Measurements from ENCODE around the gene MCC. TPM values are rescaled to one million over a fixed set of nuclear protein-coding genes. Genes with fewer than 3 reads are reported as not detected.

Gene MCC
- total RNA-seq, 2 donors from 2014 or later: 7.5 to 9.9 TPM

DNA sequence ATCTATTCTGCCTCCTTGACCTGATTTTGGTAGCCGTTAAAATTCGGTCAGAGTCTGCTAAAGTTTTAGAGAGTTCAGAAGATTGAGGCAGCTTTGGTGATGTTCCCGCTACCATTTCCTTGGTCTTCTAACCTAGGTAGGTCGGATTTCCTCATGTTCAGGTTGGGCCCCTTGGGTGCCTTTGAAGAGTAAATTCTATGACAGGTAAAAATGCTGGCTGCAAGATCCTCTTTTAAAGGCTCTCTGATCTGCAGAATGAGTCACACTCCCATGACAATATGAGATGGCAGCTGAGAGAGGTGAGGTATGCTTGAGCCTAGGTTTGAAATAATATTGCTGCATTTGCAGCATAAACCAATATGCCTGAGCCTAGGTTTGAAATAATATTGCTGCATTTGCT is 252.4 kb downstream of the MCC start:
- Histone ChIP-seq H3K4me1 (no peaks in the 10 kb centered on the region), H3K27me3 (no peaks in the 10 kb centered on the region), H3K27ac (no peak overlapping the region), H3K36me3 (replicated peaks in 1 of 2; ENCODE audit: insufficient read depth in 1 of 2, low read depth in 2 of 2) (no peaks in the 10 kb centered on the region), H3K9me3 (no peaks in the 10 kb centered on the region), H3K4me3 (no peak overlapping the region)
- 88 to 89% methylated on average over 4 of the region's 4 CpGs for WGBS, 2 donors
- TF ChIP-seq, protein P1, sequence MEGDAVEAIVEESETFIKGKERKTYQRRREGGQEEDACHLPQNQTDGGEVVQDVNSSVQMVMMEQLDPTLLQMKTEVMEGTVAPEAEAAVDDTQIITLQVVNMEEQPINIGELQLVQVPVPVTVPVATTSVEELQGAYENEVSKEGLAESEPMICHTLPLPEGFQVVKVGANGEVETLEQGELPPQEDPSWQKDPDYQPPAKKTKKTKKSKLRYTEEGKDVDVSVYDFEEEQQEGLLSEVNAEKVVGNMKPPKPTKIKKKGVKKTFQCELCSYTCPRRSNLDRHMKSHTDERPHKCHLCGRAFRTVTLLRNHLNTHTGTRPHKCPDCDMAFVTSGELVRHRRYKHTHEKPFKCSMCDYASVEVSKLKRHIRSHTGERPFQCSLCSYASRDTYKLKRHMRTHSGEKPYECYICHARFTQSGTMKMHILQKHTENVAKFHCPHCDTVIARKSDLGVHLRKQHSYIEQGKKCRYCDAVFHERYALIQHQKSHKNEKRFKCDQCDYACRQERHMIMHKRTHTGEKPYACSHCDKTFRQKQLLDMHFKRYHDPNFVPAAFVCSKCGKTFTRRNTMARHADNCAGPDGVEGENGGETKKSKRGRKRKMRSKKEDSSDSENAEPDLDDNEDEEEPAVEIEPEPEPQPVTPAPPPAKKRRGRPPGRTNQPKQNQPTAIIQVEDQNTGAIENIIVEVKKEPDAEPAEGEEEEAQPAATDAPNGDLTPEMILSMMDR (IDR thresholded peaks at IDR 0.05): no peak
- no peak for TF ChIP-seq POLR2A (IDR thresholded peaks at IDR 0.05)
- intact Hi-C loops (cut with DNase I): no loop called here
- no peak for ATAC-seq
- DNase-seq: no peak

DNA sequence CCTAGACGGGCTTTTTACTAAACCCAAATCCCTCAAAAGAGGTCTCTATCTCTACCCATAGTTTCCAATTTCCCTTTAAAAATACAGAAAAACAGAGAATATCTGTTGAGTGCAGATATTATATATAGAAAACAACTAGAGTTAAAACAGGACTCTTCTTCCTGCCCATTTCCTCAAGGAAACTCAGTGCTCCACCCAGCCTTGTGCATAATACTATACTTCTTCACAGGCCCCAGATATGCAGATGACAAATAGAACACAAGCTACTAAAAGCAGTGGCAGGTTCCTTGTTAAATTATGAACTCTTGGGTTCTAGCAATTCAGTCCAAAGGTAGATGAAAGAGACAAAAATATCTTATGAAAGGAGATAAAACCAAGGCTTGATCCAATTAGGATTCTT is 253.7 kb downstream of the MCC start:
- Histone ChIP-seq H3K4me1 (no peaks in the 10 kb centered on the region), H3K27me3 (no peaks in the 10 kb centered on the region), H3K4me3 (no peak overlapping the region), H3K36me3 (replicated peaks in 1 of 2; ENCODE audit: insufficient read depth in 1 of 2, low read depth in 2 of 2) (no peaks in the 10 kb centered on the region), H3K9me3 (no peaks in the 10 kb centered on the region), H3K27ac (no peak overlapping the region)
- TF ChIP-seq, protein P1 (IDR thresholded peaks at IDR 0.05): no peak
- TF ChIP-seq POLR2A (IDR thresholded peaks at IDR 0.05): no peak
- WGBS, 2 donors: 50 to 71% methylated on average over 1 of the region's 1 CpG
- ATAC-seq: no peak
- no peak for DNase-seq
- intact Hi-C loops (cut with DNase I): no loop called here

DNA sequence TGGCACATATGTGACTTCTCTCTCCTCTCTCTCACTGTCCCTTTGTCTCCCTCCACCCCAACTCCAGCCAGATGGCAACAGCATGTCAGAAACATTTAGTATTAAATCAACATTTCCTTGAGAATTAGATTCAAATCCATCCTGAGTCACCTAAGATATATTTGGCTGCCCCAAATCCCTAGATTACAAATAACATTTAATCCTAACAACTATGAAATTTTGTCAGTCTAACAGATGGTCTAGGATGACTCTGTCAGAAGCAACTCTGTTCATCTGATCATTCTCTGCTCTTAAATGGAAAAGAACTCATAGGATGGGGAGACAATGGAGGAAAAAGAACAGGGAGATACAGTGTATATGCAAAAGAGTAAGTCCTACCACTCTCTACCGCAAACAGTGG is 254.6 kb downstream of the MCC start:
- H3K4me3 ChIP-seq: no peak overlapping the region
- H3K27me3 ChIP-seq: no peaks in the 10 kb centered on the region
- ATAC-seq (no peak), DNase-seq (no peak)
- WGBS, 2 donors: 81 to 95% methylated on average over 1 of the region's 1 CpG
- H3K27ac ChIP-seq: no peak overlapping the region
- H3K4me1 ChIP-seq: no peaks in the 10 kb centered on the region
- intact Hi-C loops (cut with DNase I): no loop called here
- H3K9me3 ChIP-seq: no peaks in the 10 kb centered on the region
- H3K36me3 ChIP-seq (replicated peaks in 1 of 2; ENCODE audit: insufficient read depth in 1 of 2, low read depth in 2 of 2): no peaks in the 10 kb centered on the region
- TF ChIP-seq POLR2A (IDR thresholded peaks at IDR 0.05): no peak
- TF ChIP-seq, protein P1 (IDR thresholded peaks at IDR 0.05): no peak

DNA sequence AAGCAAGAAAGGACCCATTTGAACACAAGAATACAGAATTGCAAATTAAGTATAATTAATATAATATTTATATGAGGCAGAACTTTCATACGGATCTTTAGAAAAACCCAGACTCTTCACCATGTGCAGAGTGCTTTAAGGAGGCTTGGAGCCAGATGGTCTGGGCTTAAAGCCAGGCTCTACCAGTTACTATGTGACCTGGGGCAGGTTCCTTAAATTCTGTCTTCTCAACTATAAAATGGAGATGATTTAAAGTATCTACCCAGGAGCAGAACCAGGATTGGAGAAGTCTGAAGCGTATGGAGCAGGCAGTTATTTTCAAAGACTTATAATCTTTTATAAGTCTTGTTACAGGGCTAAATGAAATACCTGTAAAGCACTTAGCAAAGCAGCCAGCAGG is 255.6 kb downstream of the MCC start:
- H3K27me3 ChIP-seq: no peaks in the 10 kb centered on the region
- intact Hi-C loops (cut with DNase I): no loop called here
- H3K36me3 ChIP-seq (replicated peaks in 1 of 2; ENCODE audit: insufficient read depth in 1 of 2, low read depth in 2 of 2): no peaks in the 10 kb centered on the region
- WGBS, 2 donors: 43 to 46% methylated on average over 2 of the region's 2 CpGs
- TF ChIP-seq POLR2A (IDR thresholded peaks at IDR 0.05): no peak
- TF ChIP-seq, protein P1 (IDR thresholded peaks at IDR 0.05): no peak
- no peaks in the 10 kb centered on the region for H3K4me1 ChIP-seq
- ATAC-seq: no peak
- no peaks in the 10 kb centered on the region for H3K9me3 ChIP-seq
- no peak overlapping the region for H3K27ac ChIP-seq
- no peak overlapping the region for H3K4me3 ChIP-seq
- peak in 2 of 4 donors; percentile 33 to 56 for DNase-seq

DNA sequence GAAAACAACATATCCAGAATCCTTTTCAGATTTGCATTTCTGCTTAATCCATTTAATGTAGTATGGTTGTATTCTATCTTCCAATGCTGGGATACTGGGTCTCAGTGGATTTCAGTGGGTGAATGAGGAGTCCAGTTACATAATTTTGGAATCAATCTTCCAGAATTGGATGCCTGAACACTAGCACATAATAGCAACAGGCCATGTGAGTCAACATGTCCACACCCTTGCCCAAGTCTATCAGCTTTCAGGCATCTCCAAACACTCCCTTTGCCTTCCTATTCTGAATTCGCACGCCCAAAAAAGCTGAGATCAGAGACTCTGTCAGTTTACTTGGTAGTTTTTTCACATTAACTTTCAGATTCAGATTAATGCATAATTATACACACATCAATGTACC is 256.0 kb downstream of the MCC start:
- intact Hi-C loops (cut with DNase I): no loop called here
- Histone ChIP-seq H3K9me3 (no peaks in the 10 kb centered on the region), H3K36me3 (replicated peaks in 1 of 2; ENCODE audit: insufficient read depth in 1 of 2, low read depth in 2 of 2) (no peaks in the 10 kb centered on the region), H3K27ac (no peak overlapping the region), H3K27me3 (no peaks in the 10 kb centered on the region), H3K4me1 (no peaks in the 10 kb centered on the region), H3K4me3 (no peak overlapping the region)
- WGBS, 2 donors: 48 to 50% methylated on average over 2 of the region's 2 CpGs
- DNase-seq: no peak
- TF ChIP-seq, protein P1 (IDR thresholded peaks at IDR 0.05): no peak
- no peak for TF ChIP-seq POLR2A (IDR thresholded peaks at IDR 0.05)
- no peak for ATAC-seq
